Effector memory CD8-positive, alpha-beta T cell (primary cell): ENCODE data around the gene CEP41.

Experiments used
- ATAC-seq: fragments of 150-1000 bp; cut with Tn5 transposase; replicated peaks from 2 replicates; pipeline ENCODE4 v1.10.0; 2021; ENCODE audit warnings: mild to moderate bottlenecking, moderate library complexity
- DNase-seq, 3 experiments: peaks; one replicate each; pipeline ENCODE4 v3.0.0; 2021
- H3K27ac Mint-ChIP-seq, 2 donors: one replicate each; pipeline ENCODE4 v1.8.0; 2022; ENCODE audit warnings: mild to moderate bottlenecking in 2 of 2, mixed read lengths in 2 of 2, moderate library complexity in 2 of 2
- H3K27me3 Mint-ChIP-seq, 2 donors: one replicate each; pipeline ENCODE4 v1.8.0; 2022; ENCODE audit warnings: mixed read lengths in 2 of 2
- H3K36me3 Mint-ChIP-seq: one replicate; pipeline ENCODE4 v1.8.0; 2022; ENCODE audit warnings: mild to moderate bottlenecking, moderate library complexity, mixed read lengths; ENCODE audit not compliant: insufficient read depth
- H3K4me1 Mint-ChIP-seq, 2 donors: one replicate each; pipeline ENCODE4 v1.8.0; 2022; ENCODE audit warnings: low read depth in 2 of 2, mixed read lengths in 2 of 2
- H3K4me3 Mint-ChIP-seq, 2 donors: one replicate each; pipeline ENCODE4 v1.8.0; 2022; ENCODE audit warnings: mild to moderate bottlenecking in 2 of 2, mixed read lengths in 2 of 2, moderate library complexity in 2 of 2
- H3K9me3 Mint-ChIP-seq, 2 donors: one replicate each; pipeline ENCODE4 v1.8.0; 2022; ENCODE audit warnings: mixed read lengths in 2 of 2

CEP41 gene

DNA sequence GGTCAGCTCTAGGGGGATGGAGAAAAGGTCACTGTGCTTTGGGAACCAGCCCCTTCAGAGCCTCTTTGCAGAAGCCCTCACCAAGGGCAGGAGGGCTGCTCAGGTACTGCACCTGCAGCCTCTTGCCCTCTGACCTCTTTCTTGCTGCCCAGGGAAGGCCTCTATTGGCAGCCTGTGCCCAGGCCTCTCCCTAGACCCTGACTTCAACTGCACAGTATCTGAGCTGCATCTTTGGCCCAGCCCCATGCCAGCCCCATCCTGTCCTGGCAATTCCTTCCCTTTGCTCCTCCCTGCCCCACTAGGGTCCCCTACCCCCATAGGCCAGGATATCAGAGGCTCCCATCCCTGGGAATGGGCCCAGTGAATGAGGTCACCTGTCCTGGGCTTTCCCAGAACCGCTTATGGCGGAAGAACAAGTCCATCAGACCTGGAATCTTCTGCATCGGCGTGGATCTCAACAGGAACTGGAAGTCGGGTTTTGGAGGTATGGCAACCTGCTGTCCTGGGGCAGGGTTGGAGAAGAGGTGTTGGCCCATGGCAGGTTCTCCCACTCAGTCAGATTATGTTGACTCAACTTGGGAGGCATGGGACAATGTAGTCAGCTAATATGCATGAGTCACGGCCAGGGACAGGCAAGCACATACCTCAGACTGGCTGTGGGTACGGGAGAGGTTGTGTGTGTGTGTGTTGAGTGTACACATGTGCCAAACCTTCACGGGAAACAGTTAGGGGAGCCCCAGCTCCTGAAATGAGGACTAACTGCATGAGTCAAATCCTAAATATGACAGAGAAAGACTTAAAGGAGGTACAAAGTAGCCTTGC is 77.6 kb downstream of the CEP41 start:
- DNase-seq (no peak), ATAC-seq (no peak)
- Mint-ChIP-seq H3K27ac (no peak overlapping the region), H3K36me3 (no peaks in the 10 kb centered on the region), H3K27me3 (peaks cover 26 to 34% of the 10 kb centered on the region in 2 donors), H3K4me1 (peaks cover 0 to 7% of the 10 kb centered on the region in 2 donors), H3K4me3 (no peak overlapping the region), H3K9me3 (peaks cover 0 to 2% of the 10 kb centered on the region in 2 donors)

DNA sequence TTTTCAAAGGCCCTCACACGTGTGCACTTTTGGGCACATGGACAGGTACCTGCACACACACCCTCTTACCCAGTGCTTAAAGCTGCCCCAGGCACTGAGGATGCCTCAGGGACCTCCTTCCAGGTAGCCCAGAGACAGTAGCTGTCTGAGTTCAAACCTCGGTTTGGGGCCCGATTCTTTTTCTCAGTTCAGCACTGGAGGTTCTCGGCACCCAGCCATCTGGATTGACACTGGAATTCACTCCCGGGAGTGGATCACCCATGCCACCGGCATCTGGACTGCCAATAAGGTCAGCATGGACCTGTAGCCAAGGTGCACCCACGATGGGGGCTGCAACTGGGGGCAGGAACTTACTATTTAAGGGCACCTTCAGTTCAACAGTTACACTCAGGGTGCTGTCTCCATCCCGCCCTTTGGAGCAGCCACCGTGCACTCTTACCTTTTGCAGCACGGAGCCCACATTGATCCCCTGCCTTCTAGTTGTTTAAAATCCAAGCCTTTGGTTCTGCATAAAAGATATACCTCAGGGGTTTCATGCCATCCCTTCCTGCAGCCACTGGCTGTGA is 78.5 kb downstream of the CEP41 start:
- Mint-ChIP-seq H3K4me1 (peaks cover 0 to 7% of the 10 kb centered on the region in 2 donors), H3K4me3 (no peak overlapping the region), H3K27me3 (peaks cover 26 to 34% of the 10 kb centered on the region in 2 donors), H3K27ac (no peak overlapping the region), H3K9me3 (peaks cover 0 to 2% of the 10 kb centered on the region in 2 donors), H3K36me3 (no peaks in the 10 kb centered on the region)
- DNase-seq (no peak), ATAC-seq (no peak)

DNA sequence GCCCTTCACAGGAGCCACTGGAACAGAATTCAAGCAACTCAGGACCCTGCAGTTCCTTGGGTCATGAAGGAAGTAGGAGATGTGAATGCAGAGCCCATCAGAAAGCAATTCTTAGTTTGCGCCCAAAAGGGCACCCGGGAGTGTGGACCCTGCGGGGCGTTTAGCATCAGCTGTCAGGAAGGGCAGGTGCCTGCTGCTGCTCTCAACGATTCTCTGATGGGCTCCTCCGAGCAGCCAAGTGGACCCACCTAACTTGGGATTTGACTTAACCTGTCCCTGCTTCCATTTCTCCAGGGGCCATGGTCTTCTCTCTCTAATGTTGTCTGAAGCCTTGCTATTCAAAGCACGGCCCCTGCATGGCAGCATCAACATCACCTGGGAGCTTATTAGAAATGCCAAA is 79.1 kb downstream of the CEP41 start:
- Mint-ChIP-seq H3K4me3 (no peak overlapping the region), H3K9me3 (peaks cover 0 to 2% of the 10 kb centered on the region in 2 donors), H3K4me1 (peaks cover 0 to 7% of the 10 kb centered on the region in 2 donors), H3K27me3 (peaks cover 26 to 34% of the 10 kb centered on the region in 2 donors), H3K36me3 (no peaks in the 10 kb centered on the region), H3K27ac (no peak overlapping the region)
- DNase-seq (no peak), ATAC-seq (no peak)

DNA sequence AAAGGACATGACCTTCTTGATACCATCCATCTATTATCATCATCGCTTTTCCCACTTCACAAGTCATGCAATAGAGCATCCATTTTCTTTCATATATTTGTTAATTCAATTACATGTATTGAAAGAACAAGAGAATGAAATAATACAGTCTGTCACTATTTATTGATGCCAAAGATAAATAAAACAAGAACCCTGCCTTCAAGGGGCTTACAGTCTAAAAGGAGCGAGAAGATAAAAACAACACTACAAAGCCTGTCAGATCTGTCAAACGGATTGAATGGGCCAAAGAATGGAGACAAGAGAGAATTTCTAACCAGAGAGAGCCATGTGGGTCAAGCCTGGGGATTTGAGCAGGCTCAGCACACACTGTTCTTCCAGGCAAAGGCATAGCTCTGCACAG is 80.3 kb downstream of the CEP41 start:
- H3K27me3 Mint-ChIP-seq = peaks cover 25 to 26% of the 10 kb centered on the region in 2 donors
- H3K4me1 Mint-ChIP-seq = peaks cover 0 to 3% of the 10 kb centered on the region in 2 donors
- H3K36me3 Mint-ChIP-seq = no peaks in the 10 kb centered on the region
- ATAC-seq (no peak), DNase-seq (no peak)
- H3K27ac Mint-ChIP-seq = no peak overlapping the region
- H3K4me3 Mint-ChIP-seq = no peak overlapping the region
- peaks cover 0 to 2% of the 10 kb centered on the region in 2 donors for H3K9me3 Mint-ChIP-seq

DNA sequence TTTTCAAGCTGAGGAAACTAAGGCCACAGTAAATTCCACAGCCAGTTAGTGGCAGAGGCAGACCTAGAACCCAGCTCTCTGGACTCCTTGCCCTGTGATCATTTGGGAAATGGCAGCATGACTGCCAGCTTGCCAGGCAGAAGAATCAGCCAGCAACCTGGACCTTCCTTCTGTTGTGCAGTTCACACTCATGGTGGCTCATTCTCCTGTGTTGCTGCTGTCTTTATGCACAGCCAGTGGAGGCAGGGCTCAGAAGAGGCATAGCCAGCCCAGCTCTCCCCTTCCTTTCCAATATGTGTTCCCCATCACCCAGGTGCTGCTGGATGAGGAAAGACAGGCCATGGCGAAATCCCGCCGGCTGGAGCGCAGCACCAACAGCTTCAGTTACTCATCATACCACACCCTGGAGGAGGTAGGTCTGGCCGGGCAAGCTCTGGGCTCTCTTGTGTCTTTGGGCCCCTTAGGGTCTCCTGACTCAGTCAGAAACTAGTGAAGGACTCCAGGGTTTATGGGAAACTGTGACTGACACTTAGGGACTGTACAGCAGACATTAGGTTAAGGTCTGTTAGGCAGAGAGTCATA is 81.4 kb downstream of the CEP41 start:
- DNase-seq = no peak
- Mint-ChIP-seq H3K9me3 (peaks cover 0 to 2% of the 10 kb centered on the region in 2 donors), H3K27ac (no peak overlapping the region), H3K27me3 (peaks cover 25 to 26% of the 10 kb centered on the region in 2 donors), H3K4me3 (no peak overlapping the region), H3K36me3 (no peaks in the 10 kb centered on the region), H3K4me1 (peaks cover 0 to 3% of the 10 kb centered on the region in 2 donors)
- no peak for ATAC-seq

DNA sequence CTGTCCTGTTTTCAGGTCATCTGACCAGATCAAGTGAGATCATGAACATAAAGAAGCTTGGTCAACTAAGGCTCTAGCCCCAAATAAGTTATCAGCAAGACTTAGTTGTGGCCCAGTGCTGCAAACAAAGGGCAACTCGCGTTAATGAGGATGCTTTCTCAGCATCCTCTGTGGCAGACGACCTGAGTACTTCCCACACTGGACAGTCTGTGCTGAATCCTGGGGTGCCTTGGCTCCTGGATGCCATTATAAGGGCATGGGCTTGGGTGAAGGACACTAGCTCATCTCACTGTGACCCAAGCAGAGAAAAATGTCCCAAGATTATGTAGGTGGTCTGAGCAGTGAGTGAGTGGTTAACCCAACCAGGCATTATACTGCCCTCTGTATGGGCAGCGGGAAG is 82.3 kb downstream of the CEP41 start:
- peaks cover 0 to 3% of the 10 kb centered on the region in 2 donors for H3K4me1 Mint-ChIP-seq
- no peak for ATAC-seq
- DNase-seq = no peak
- peaks cover 0 to 2% of the 10 kb centered on the region in 2 donors for H3K9me3 Mint-ChIP-seq
- H3K27ac Mint-ChIP-seq = no peak overlapping the region
- H3K27me3 Mint-ChIP-seq = peaks cover 22 to 28% of the 10 kb centered on the region in 2 donors
- no peaks in the 10 kb centered on the region for H3K36me3 Mint-ChIP-seq
- no peak overlapping the region for H3K4me3 Mint-ChIP-seq

DNA sequence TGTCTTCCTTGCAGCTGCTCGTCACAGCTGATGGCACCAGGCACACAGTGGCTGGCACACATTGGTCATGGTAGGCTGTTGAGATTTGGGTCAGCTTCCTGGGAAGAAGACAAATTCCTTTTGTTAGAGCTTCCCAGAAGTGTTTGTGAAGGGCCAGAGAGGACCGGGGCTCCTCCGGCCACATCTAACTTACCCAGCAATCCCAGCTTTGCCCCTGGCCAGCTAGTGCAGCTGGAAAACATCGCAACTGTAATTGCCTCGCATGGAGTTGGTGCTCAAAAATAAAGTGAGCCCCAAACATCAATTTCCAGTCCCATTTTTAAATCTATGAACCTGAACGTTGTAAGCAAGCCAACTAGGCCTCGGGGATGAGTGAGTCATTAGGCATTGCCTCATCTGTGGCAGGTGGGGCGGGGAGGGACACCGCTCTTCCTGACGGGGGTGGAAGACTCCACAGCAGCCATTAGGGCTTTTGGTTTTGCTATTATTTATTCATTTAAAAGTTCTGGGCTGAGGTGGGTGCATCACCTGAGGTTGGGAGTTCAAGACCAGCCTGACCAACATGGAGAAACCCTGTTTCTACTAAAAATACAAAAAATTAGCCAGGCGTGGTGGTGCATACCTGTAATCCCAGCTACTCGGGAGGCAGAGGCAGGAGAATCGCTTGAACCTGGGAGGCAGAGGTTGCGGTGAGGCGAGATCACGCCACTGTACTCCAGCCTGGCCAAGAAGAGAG is 83.8 kb downstream of the CEP41 start:
- no peaks in the 10 kb centered on the region for H3K4me1 Mint-ChIP-seq
- no peak overlapping the region for H3K4me3 Mint-ChIP-seq
- no peaks in the 10 kb centered on the region for H3K36me3 Mint-ChIP-seq
- H3K27me3 Mint-ChIP-seq = peaks cover 11 to 27% of the 10 kb centered on the region in 2 donors
- DNase-seq = no peak
- no peak for ATAC-seq
- H3K27ac Mint-ChIP-seq = no peak overlapping the region
- peaks cover 0 to 2% of the 10 kb centered on the region in 2 donors for H3K9me3 Mint-ChIP-seq

DNA sequence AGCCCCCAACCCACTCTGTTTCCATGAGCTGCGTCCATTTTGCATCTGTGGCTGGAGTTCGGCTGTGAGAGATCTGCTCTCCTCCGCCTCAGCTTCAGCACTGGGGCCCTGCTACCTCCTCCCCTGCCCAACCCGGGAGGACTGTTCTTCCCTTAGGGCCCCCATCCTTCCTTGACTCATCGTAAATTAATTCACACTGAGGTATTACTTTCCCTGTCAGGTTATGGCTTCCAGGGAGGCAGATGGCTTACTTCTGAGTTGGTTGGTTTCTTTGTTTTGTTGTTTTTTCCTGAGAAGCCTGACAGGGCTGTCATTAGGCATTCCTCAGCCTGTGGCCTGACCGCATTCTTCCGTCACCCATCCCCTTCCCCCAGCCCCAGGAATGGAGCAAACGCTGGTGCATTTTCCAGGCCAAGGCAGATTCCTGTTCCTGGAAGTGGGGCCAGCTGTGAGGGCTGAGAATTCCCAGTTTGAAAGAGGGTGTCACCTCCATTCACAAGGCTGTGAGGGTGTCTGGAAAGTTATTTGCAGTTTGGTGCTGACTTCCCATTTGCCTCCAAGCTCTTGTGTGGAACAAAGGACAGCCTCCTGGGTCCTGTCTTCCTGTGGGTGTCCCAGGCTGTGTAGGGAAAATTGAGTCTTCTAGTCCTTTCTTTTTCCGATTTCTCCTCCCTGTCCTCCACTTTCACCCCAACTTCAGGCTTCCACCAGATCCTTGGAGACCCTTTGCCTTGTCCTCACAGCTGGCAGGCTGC is 84.5 kb downstream of the CEP41 start:
- peaks cover 0 to 2% of the 10 kb centered on the region in 2 donors for H3K9me3 Mint-ChIP-seq
- ATAC-seq (no peak), DNase-seq (no peak)
- no peaks in the 10 kb centered on the region for H3K36me3 Mint-ChIP-seq
- H3K4me1 Mint-ChIP-seq = peaks cover 0 to 2% of the 10 kb centered on the region in 2 donors
- peaks cover 18 to 31% of the 10 kb centered on the region in 2 donors for H3K27me3 Mint-ChIP-seq
- no peak overlapping the region for H3K27ac Mint-ChIP-seq
- H3K4me3 Mint-ChIP-seq = no peak overlapping the region

DNA sequence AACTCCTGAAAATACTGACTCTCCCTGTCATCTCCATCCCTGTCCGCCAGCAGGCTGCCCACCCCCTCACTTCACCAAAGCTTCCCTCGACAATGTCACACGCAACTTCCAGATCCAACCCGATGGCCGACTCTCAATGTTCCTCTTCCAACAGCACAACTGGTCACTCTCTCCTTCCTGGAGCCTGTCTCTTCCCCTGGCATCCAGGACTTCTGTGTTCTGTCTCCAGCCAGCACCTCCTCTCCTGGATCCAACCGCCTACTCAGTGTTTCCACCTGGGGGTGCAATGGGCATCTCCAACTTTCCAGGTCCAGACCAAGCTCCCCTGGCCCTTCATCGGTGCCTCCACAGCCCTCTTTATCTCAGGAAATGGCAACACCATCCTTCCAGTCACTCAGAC is 87.6 kb downstream of the CEP41 start:
- no peak overlapping the region for H3K4me3 Mint-ChIP-seq
- peaks cover 0 to 2% of the 10 kb centered on the region in 2 donors for H3K4me1 Mint-ChIP-seq
- peaks cover 31 to 39% of the 10 kb centered on the region in 2 donors for H3K27me3 Mint-ChIP-seq
- peaks cover 3% of the 10 kb centered on the region for H3K36me3 Mint-ChIP-seq
- ATAC-seq = no peak
- no peak for DNase-seq
- no peak overlapping the region for H3K27ac Mint-ChIP-seq
- H3K9me3 Mint-ChIP-seq = no peaks in the 10 kb centered on the region

DNA sequence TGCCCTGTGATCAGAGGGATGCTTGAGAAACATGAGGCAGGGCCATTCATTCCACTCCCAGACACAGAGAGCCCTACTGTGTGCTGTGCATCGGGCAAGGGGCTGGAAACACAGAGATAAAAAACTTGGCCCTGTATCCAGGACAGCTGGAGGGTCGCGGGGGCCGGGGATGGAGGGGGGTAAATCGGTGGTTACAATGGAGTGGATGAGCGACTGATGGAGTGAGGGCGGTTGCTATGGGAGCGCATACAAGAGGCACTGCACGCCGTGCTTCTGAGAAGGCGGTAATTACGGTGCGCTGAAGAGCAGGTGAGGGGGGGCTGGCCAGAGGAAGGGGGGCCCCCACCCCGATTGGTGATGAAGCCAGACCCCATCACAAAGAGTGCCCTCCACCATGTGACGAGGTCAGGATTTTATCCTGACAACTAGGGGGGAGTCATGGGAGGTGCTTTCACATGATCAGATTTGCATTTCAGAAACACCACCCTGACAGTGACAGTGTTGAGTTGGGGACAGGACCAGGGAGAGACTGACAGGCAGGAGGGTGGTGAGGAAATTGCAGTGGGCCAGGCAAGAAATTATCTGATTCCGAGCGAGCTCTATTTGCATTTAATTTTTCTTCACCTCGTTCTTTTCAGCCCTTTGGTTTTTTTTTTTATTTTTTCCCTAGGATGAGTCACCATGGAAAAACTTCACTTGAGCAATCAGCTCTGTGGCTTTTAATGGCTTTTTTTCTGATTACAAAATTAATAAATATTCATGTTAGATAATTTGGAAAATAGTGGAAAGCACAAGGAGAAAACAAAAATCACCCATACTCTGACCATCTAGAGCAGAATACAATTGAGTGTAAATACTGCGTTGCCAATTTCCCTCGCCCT is 88.4 kb downstream of the CEP41 start:
- peaks cover 0 to 2% of the 10 kb centered on the region in 2 donors for H3K4me1 Mint-ChIP-seq
- ATAC-seq (no peak), DNase-seq (no peak)
- H3K9me3 Mint-ChIP-seq = no peaks in the 10 kb centered on the region
- peaks cover 3% of the 10 kb centered on the region for H3K36me3 Mint-ChIP-seq
- peaks cover 38 to 46% of the 10 kb centered on the region in 2 donors for H3K27me3 Mint-ChIP-seq
- H3K27ac Mint-ChIP-seq = no peak overlapping the region
- no peak overlapping the region for H3K4me3 Mint-ChIP-seq

DNA sequence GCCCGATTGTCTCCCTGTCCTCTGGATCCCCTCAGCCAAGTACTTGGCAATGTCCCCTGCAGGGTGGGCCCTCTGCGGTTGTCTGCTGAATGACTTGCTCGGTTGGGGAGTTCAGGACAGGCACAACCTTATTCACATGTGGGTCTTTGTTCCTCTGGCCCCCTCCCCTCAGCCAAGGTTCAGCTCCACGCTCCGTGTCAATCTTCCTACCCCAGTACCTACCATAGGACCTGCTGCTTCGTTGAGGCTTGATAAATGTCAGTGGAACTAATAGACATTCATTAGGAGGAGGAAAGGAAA is 89.1 kb downstream of the CEP41 start:
- Mint-ChIP-seq H3K36me3 (peaks cover 3% of the 10 kb centered on the region), H3K27ac (no peak overlapping the region), H3K4me1 (peaks cover 0 to 2% of the 10 kb centered on the region in 2 donors), H3K4me3 (no peak overlapping the region), H3K27me3 (peaks cover 45 to 50% of the 10 kb centered on the region in 2 donors), H3K9me3 (no peaks in the 10 kb centered on the region)
- ATAC-seq (no peak), DNase-seq (no peak)
